Vagina (tissue), 2 donors: ENCODE measurements around the gene SOD3.

Experiments used
- CTCF ChIP-seq, 3 experiments: fragments of 450-650 bp in 2 of 3; fragments of 200-600 bp in 1 of 3; sonication (generic) in 1 of 3; IDR thresholded peaks; one replicate each; pipeline ENCODE4 v1.5.1; 2017 to 2019; ENCODE audit warnings: antibody characterized with exemption in 3 of 3, mild to moderate bottlenecking in 2 of 3, moderate library complexity in 2 of 3
- POLR2A ChIP-seq, 2 donors: fragments of 450-650 bp; IDR thresholded peaks; one replicate each; pipeline ENCODE4 v1.6.1; 2017; ENCODE audit warnings: antibody characterized with exemption in 2 of 2, mild to moderate bottlenecking in 2 of 2, moderate library complexity in 2 of 2
- POLR2AphosphoS5 ChIP-seq, 2 donors: sonication (generic); formaldehyde crosslinking; IDR thresholded peaks; one replicate each; pipeline ENCODE4 v1.9.0; 2017; ENCODE audit warnings: antibody characterized with exemption in 2 of 2, mild to moderate bottlenecking in 2 of 2, low read depth in 1 of 2; ENCODE audit not compliant: insufficient read depth in 1 of 2

- TF ChIP-seq CTCF (IDR thresholded peaks at IDR 0.05) = no peak
- no peak for TF ChIP-seq POLR2A (IDR thresholded peaks at IDR 0.05)
- no peak for TF ChIP-seq POLR2AphosphoS5 (IDR thresholded peaks at IDR 0.05; ENCODE audit: insufficient read depth in 1 of 2, low read depth in 1 of 2)
Measured at GRCh38 chr4:24772061-24772705, 23.2 kb upstream of the SOD3 start.
